RWPE1 (cell line): Measurements from ENCODE around the gene MAML3.
A peak's percentile ranks its signal among the peaks of the same experiment; 100 is the strongest.

ENCODE experiments used
- CTCF ChIA-PET: fragments of 350-600 bp; sonication (Branson Sonifier 250); formaldehyde crosslinking; extraction: SDS; loops from one replicate; lab custom pipeline; 2021; lab: Yijun Ruan, JAX
- POLR2A ChIA-PET: fragments of 400-600 bp; formaldehyde crosslinking; extraction: SDS; loops from one replicate; lab custom pipeline; 2020; ENCODE audit warnings: antibody characterized with exemption; ENCODE audit not compliant: low non-redundant PET; lab: Yijun Ruan, JAX
- DNase-seq: peaks from one replicate; pipeline ENCODE4 v3.0.0; 2012; ENCODE audit warnings: low spot score
- H3K27ac ChIP-seq: fragments of 450-650 bp; 2 replicates; pipeline ENCODE4 v1.5.1; 2017
- TF ChIP-seq, protein P1 (sequence below): fragments of 450-650 bp; conservative IDR thresholded peaks from 2 replicates; pipeline ENCODE4 v1.5.1; 2017; ENCODE audit warnings: low read depth, mild to moderate bottlenecking

MAML3 gene

DNA sequence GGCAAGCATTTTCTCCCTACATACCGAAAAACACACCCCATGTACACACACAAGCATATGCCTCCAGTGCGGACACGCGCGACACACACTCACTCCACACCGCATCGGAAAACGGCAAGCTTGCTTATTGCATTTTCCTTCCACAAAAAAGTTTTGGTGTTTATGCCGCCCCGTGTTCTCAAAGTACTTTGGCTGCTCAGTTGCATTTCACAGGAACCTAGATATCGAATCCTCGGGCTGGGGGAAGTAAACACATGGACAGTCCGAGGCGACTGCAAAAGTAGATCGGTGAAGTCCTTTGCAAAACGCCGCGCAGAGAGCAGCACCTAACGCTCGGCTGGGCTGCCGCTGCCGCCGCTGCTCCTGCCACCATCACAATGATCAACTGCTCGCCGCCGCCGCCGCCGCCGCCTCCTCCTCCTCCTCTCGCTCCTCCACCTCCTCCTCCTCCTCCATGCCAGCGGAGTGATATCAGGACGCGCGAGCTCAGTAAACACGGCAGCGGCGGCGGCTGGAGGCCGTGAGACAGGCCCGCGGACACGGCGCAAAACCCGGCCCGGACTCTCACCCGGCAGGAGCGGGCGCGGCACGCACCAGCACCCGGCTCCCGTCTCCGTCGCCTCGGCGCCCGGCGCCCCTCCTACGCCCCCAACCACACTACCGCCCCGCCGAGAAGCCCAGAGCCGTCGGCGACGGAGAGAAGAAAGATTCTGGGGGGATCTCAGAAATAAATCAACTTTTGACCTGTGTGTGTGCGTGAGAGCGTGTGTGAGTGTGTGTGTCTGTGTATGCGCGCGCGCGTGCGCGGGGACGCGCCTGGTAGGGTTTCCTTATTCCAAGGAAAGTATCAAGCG lies at the start of gene MAML3:
Gene MAML3, minus strand, starts transcription at position 467 of the 854 bp plus-strand sequence. CDS start 857 bp downstream, outside the sequence.
- TF ChIP-seq, protein P1, sequence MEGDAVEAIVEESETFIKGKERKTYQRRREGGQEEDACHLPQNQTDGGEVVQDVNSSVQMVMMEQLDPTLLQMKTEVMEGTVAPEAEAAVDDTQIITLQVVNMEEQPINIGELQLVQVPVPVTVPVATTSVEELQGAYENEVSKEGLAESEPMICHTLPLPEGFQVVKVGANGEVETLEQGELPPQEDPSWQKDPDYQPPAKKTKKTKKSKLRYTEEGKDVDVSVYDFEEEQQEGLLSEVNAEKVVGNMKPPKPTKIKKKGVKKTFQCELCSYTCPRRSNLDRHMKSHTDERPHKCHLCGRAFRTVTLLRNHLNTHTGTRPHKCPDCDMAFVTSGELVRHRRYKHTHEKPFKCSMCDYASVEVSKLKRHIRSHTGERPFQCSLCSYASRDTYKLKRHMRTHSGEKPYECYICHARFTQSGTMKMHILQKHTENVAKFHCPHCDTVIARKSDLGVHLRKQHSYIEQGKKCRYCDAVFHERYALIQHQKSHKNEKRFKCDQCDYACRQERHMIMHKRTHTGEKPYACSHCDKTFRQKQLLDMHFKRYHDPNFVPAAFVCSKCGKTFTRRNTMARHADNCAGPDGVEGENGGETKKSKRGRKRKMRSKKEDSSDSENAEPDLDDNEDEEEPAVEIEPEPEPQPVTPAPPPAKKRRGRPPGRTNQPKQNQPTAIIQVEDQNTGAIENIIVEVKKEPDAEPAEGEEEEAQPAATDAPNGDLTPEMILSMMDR: no peak
- peak within 1 kb of the TSS; percentile 77 for H3K27ac ChIP-seq
- CTCF ChIA-PET: interaction anchor here (0.6 to 1.2 kb wide), 6 partner anchors 17 to 619 kb away, joined by 3 to 5 read pairs (median 4); no protein-coding TSS in a partner anchor
- DNase-seq: no peak
- POLR2A ChIA-PET: interaction anchor here (0.8 kb wide), 1 partner anchor 10 kb away, joined by 3 read pairs; no protein-coding TSS in a partner anchor

DNA sequence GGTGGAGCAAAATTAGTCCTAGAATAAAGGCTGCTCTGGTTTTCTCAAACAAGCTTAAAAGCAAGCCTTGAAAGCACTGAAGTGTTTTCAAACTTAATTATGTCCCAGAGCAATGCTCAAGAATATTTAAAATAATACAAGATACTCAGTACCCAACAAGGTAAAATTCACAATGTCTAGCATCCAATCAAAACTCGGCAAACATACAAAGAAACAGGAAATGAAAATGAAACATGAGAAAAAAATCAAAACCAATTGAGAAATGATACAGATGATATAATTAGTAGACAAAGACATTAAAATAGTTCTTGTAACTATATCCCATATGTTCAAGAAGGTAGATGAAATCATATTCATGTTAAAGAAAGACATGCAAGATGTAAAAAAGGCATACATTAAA lies 45.0 kb upstream of the MAML3 start:
- no peak overlapping the region for H3K27ac ChIP-seq
- ChIA-PET POLR2A (no interaction called here), CTCF (no interaction called here)
- TF ChIP-seq, protein P1: no peak
- DNase-seq: no peak

DNA sequence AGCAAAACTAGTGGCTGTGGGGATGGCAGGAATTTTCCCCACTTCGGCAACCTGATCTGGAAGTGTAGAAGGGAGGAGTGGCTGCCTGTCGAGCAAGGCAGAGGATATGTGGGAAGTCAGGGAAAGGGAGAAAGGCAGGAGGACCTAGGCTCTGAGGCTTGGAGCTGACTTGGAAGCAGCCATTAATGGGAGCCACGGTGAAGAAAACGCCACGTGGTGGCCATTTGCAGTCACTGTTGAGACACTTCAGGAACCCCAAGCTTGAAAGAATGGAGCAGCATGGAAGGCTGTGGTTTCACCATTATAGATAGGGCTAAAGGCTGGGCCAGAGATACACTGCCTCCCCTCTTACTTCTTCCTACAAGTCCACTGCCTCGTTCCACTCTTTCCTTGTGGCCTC lies 41.8 kb upstream of the MAML3 start:
- ChIA-PET CTCF (no interaction called here), POLR2A (no interaction called here)
- no peak for DNase-seq
- TF ChIP-seq, protein P1: no peak
- no peak overlapping the region for H3K27ac ChIP-seq

DNA sequence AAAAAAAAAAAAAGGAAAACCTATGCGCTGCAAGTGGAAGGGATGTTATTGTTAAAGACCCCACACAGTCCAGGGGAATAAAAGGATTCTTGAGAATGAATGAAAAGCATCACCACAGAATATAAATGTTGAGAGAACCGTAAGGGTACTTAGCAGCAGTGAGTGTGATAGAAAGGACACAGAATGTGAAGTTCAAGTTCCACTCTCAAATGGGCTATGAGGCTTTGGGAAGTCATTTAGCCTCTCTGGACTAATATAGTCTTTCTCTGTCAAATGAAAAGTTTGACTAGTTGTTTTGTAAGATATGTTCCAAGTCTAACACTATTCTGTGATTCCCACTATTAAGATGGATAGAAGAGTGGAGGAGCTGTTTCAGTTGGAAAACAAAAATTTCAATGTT lies 35.8 kb upstream of the MAML3 start:
- no peak overlapping the region for H3K27ac ChIP-seq
- POLR2A ChIA-PET: no interaction called here
- TF ChIP-seq, protein P1: no peak
- DNase-seq: no peak
- CTCF ChIA-PET: no interaction called here

DNA sequence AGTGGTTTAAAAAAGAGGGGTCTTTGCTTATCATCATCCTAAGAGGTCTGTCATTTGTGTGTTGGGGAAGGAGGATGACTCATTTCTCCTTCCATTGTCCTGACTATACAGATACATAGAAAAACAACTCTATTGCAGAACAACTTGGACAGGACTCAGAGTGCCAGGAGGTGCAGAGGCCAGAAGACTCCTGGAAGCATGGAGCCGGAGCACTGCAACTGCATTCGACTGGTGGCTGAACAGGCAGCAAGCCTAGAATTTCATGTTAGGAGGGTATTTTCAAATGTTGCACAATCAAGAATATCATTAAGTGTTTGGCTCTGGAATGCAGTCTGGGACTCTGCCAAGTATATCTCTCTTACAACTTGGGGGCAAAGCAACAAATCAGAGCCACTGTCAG lies 35.0 kb upstream of the MAML3 start:
- POLR2A ChIA-PET: no interaction called here
- peak; percentile 17 for DNase-seq
- CTCF ChIA-PET: no interaction called here
- TF ChIP-seq, protein P1: no peak
- H3K27ac ChIP-seq: no peak overlapping the region

DNA sequence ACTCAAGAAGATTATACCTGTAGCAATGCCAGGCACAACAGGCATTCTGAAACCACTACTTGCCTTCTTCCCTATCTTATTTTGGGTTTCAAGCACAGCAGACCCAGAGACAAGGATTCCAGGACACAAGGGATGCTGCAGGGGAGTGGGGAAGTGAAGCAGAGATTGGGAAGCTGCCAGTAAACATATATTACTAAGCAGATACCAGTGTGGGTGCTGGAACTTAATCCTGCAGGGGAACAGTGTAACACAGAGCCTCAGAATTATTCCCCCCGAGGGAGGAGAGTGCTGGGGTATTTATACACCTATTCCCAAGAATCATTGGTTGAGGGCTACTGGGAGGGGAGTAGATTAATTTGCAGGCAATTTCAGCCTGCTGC lies 33.3 kb upstream of the MAML3 start:
- H3K27ac ChIP-seq: peak overlapping the region; percentile 43
- ChIA-PET POLR2A (no interaction called here), CTCF (no interaction called here)
- TF ChIP-seq, protein P1: no peak
- no peak for DNase-seq
